GM12878 (cell line): ENCODE measurements around the gene PRSS16. TPM values are rescaled to one million over a fixed set of nuclear protein-coding genes. Genes with fewer than 3 reads are reported as not detected.
"Not testable (repeated sequence)": the region's sequence is repeated elsewhere in the genome, so short reads cannot be mapped to it uniquely, and the experiment has no call there.

Source experiments
- ATAC-seq: fragments of 200-7000 bp; cut with Tn5 transposase; 3 replicates; pipeline ENCODE4 v1.9.1; 2020; ENCODE audit warnings: mild to moderate bottlenecking, moderate library complexity
- BruUV-seq: library from RNA; stranded (reverse); fragments of 400-500 nt; replicated peaks from 2 replicates; lab custom pipeline; 2021; lab: Mats Ljungman, UMichigan
- CTCF ChIA-PET: fragments of 300-600 bp; sonication (Branson Sonifier 250); formaldehyde crosslinking; extraction: SDS; loops from one replicate; lab custom pipeline; 2021; ENCODE audit warnings: inconsistent platforms; lab: Yijun Ruan, JAX
- POLR2A ChIA-PET: fragments of 350-600 bp; formaldehyde crosslinking; extraction: SDS; loops from one replicate; lab custom pipeline; 2021; ENCODE audit warnings: inconsistent platforms; lab: Charles Lee
- RAD21 ChIA-PET: fragments of 300-600 bp; sonication (Branson Sonifier 250); formaldehyde crosslinking; loops from one replicate; lab custom pipeline; 2023; ENCODE audit warnings: antibody characterized with exemption; ENCODE audit not compliant: unreplicated experiment; lab: Charles Lee
- SMC1A ChIA-PET: fragments of 300-600 bp; sonication (Branson Sonifier 250); formaldehyde crosslinking; loops from one replicate; lab custom pipeline; 2023; ENCODE audit not compliant: unreplicated experiment, uncharacterized antibody; lab: Charles Lee
- DNase-seq: peaks from one replicate; pipeline ENCODE4 v3.0.0-alpha.2; 2011; ENCODE audit warnings: low read depth, low spot score
- FAIRE-seq: peaks from 3 replicates; lab custom pipeline; 2011; peaks lifted over from hg19 to GRCh38; lab: Jason Lieb, UNC
- H2AFZ ChIP-seq: 2 replicates; pipeline ENCODE4 v1.6.0; 2011; ENCODE audit warnings: low read depth, low read length, control low read depth; ENCODE audit not compliant: control insufficient read depth
- H3K27ac ChIP-seq: 2 replicates; pipeline ENCODE4 v1.5.1; 2011; ENCODE audit warnings: control low read depth; ENCODE audit not compliant: control insufficient read depth, insufficient read depth
- H3K27me3 ChIP-seq, 2 experiments: replicated peaks in 1 of 2; 2 replicates each; pipeline versions ENCODE4 v1.6.0 to v1.6.1; 2011; ENCODE audit warnings: low read length in 1 of 2; ENCODE audit not compliant: control insufficient read depth in 2 of 2, insufficient read depth in 2 of 2
- H3K36me3 ChIP-seq, 2 experiments: 2 replicates each; pipeline ENCODE4 v1.5.1; 2011; ENCODE audit warnings: low read length in 1 of 2; ENCODE audit not compliant: control insufficient read depth in 2 of 2, insufficient read depth in 2 of 2
- H3K4me1 ChIP-seq: 2 replicates; pipeline ENCODE4 v1.6.1; 2011; ENCODE audit warnings: mild to moderate bottlenecking, low read length, moderate library complexity, mixed read lengths; ENCODE audit not compliant: control insufficient read depth, insufficient read depth
- H3K4me2 ChIP-seq: 2 replicates; pipeline ENCODE4 v1.6.0; 2011; ENCODE audit warnings: control low read depth; ENCODE audit not compliant: control insufficient read depth, insufficient read depth
- H3K4me3 ChIP-seq: fragments of 200-600 bp; sonication (generic); 2 replicates; pipeline ENCODE4 v1.5.1; 2016
- H3K79me2 ChIP-seq: 2 replicates; pipeline ENCODE4 v1.6.0; 2011; ENCODE audit warnings: low read length; ENCODE audit not compliant: control insufficient read depth, insufficient read depth
- H3K9ac ChIP-seq: 2 replicates; pipeline ENCODE4 v1.8.0; 2011; ENCODE audit warnings: low read length, control low read depth, mixed read lengths; ENCODE audit not compliant: control insufficient read depth, insufficient read depth
- H3K9me3 ChIP-seq: replicated peaks from 3 replicates; pipeline ENCODE4 v1.5.1; 2011; ENCODE audit warnings: mild to moderate bottlenecking, low read length; ENCODE audit not compliant: control insufficient read depth, insufficient read depth
- H4K20me1 ChIP-seq: 2 replicates; pipeline ENCODE4 v1.6.0; 2011; ENCODE audit not compliant: control insufficient read depth, insufficient read depth
- CBX5 ChIP-seq: sonication (generic); IDR thresholded peaks from 2 replicates; pipeline ENCODE4 v1.6.1; 2016; ENCODE audit warnings: low read depth, moderate library complexity, mild to moderate bottlenecking, inconsistent platforms
- IRF4 ChIP-seq: IDR thresholded peaks from 2 replicates; pipeline ENCODE4 v1.6.1; 2011; ENCODE audit warnings: low read depth, low read length
- KAT2A ChIP-seq: conservative IDR thresholded peaks from 2 replicates; pipeline ENCODE4 v1.6.1; 2011; ENCODE audit warnings: low read depth, low read length; ENCODE audit not compliant: control insufficient read depth
- MEF2A ChIP-seq: IDR thresholded peaks from 2 replicates; pipeline ENCODE4 v1.6.1; 2011; ENCODE audit warnings: low read depth, mild to moderate bottlenecking, low read length, moderate library complexity; ENCODE audit not compliant: insufficient read depth
- MXI1 ChIP-seq: fragments of 150-350 bp; IDR thresholded peaks from 2 replicates; pipeline ENCODE4 v1.6.1; 2011; ENCODE audit warnings: low read depth, mild to moderate bottlenecking, inconsistent platforms, low read length, improper control_type of control experiment
- NFXL1 ChIP-seq: fragments of 450-650 bp; IDR thresholded peaks from 2 replicates; pipeline ENCODE4 v1.6.1; 2017; ENCODE audit warnings: antibody characterized with exemption, mild to moderate bottlenecking, borderline replicate concordance
- NR2C1 ChIP-seq: fragments of 450-650 bp; IDR thresholded peaks from 2 replicates; pipeline ENCODE4 v1.6.1; 2017; ENCODE audit warnings: antibody characterized with exemption, mild to moderate bottlenecking, moderate library complexity
- POLR2AphosphoS2 ChIP-seq: IDR thresholded peaks from 2 replicates; pipeline ENCODE4 v1.6.1; 2011; ENCODE audit warnings: low read depth, mild to moderate bottlenecking, low read length, improper control_type of control experiment, moderate library complexity
- SMC3 ChIP-seq: IDR thresholded peaks from 2 replicates; pipeline ENCODE4 v1.6.1; 2011; ENCODE audit warnings: low read length, improper control_type of control experiment, borderline replicate concordance
- SP1 ChIP-seq: IDR thresholded peaks from one replicate; pipeline ENCODE4 v1.6.1; 2011; ENCODE audit warnings: low read depth, low read length
- SUZ12 ChIP-seq: fragments of 200-600 bp; sonication (generic); IDR thresholded peaks from one replicate; pipeline ENCODE4 v1.6.1; 2018; ENCODE audit warnings: antibody characterized with exemption, mild to moderate bottlenecking; ENCODE audit not compliant: unreplicated experiment
- ZNF274 ChIP-seq: IDR thresholded peaks from one replicate; pipeline ENCODE4 v1.8.0; 2011; ENCODE audit not compliant: insufficient read length, insufficient read depth
- WGBS: methylation state at CpG from one replicate; pipeline ENCODE4 v1.1.6; 2016; ENCODE audit warnings: low lambda C conversion rate; ENCODE audit not compliant: insufficient replicate concordance, insufficient coverage; ENCODE audit errors: missing lambda C conversion rate; 5-methylcytosine and 5-hydroxymethylcytosine counted together
- in situ Hi-C: fragments of 300-500 bp; cut with MboI; formaldehyde crosslinking; loops from 9 replicates; pipeline ENCODE4 v1.14.3; 2018; ENCODE audit warnings: mixed read lengths
- intact Hi-C: fragments of 100-400 bp; cut with micrococcal nuclease; formaldehyde crosslinking; loops from one replicate; pipeline ENCODE4 v1.14.2; 2022; ENCODE audit not compliant: unreplicated experiment
- polyA plus RNA-seq, 11 experiments: library from polyadenylated mRNA; depleted of rRNA in 4 of 11; unstranded in 6 of 11; stranded (reverse) in 5 of 11; fragments of >200 nt; fragmentation: Nextera tagmentation in 4 of 11; fragmentation: Illumina TruSeq in 1 of 11; extraction: Ambion mirVana in 4 of 11; extraction: Trizol in 1 of 11; gene quantifications; 1 replicate in 1 of 11; 2 replicates in 10 of 11; pipeline versions ENCODE4 v1.2.1 to v1.2.3, GENCODE V29; 2011 to 2016; ENCODE audit warnings: inconsistent platforms in 2 of 11, missing spikeins in 2 of 11, low read depth in 1 of 11
- total RNA-seq, 4 experiments: library from RNA; depleted of rRNA in 3 of 4; stranded (reverse); fragments of >200 nt in 3 of 4; fragmentation: Illumina TruSeq in 1 of 4; extraction: Trizol in 1 of 4; gene quantifications; 2 replicates each; pipeline versions ENCODE4 v1.2.1 to v1.2.3, GENCODE V29; 2013 to 2021
- TF ChIP-seq, protein P1 (sequence below): fragments of 450-650 bp; IDR thresholded peaks from 2 replicates; pipeline ENCODE4 v1.6.1; 2017; ENCODE audit warnings: low read depth, mild to moderate bottlenecking, moderate library complexity

Gene PRSS16
- total and polyA plus RNA-seq, 10 of the 15 experiments (the other 5 are each of a cell fraction or from before 2014, with no cell fraction given), result 2.1 to 12.8 (median 6.6) TPM

DNA sequence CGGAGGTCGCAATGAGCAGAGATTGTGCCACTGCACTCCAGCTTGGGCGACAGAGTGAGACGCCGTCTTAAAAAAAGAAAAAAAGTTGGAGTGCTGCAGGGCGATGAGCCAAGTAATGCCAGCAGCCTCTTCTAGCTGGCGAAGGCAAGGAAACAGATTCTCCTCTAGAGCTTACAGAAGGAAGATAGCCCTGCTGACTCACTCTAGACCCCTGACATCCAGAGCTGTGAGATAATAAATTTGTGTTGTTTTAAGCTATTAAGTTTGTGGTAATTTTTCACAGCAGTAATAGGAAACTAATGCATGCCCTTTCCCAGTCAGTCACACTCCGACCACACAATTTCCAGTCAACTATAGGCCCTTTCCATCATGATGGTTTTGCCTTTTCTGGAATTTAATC, 16.4 kb downstream of the PRSS16 start:
- CTCF ChIA-PET, result no interaction called here
- DNase-seq (no peak), FAIRE-seq (no peak)
- Histone ChIP-seq H3K27me3 (no peaks in the 10 kb centered on the region; a peak in 1 of 4 replicates), H4K20me1 (no peaks in the 10 kb centered on the region), H3K4me3 (no peak overlapping the region), H3K4me2 (no peak overlapping the region)
- TF ChIP-seq NFXL1 (no peak), MXI1 (no peak), SMC3 (no peak), SP1 (no peak), SUZ12 (no peak), ZNF274 (no peak), MEF2A (no peak), NR2C1 (no peak), IRF4 (no peak), POLR2AphosphoS2 (no peak), CBX5 (no peak), KAT2A (no peak)
- TF ChIP-seq, protein P1, sequence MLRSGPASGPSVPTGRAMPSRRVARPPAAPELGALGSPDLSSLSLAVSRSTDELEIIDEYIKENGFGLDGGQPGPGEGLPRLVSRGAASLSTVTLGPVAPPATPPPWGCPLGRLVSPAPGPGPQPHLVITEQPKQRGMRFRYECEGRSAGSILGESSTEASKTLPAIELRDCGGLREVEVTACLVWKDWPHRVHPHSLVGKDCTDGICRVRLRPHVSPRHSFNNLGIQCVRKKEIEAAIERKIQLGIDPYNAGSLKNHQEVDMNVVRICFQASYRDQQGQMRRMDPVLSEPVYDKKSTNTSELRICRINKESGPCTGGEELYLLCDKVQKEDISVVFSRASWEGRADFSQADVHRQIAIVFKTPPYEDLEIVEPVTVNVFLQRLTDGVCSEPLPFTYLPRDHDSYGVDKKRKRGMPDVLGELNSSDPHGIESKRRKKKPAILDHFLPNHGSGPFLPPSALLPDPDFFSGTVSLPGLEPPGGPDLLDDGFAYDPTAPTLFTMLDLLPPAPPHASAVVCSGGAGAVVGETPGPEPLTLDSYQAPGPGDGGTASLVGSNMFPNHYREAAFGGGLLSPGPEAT, result no peak
- TF ChIP-seq, all 136 proteins: peak for 0
- Histone ChIP-seq H3K9ac (no peak overlapping the region), H3K27ac (no peak overlapping the region), H3K36me3 (no peaks in the 10 kb centered on the region), H3K4me1 (no peaks in the 10 kb centered on the region), H3K79me2 (no peaks in the 10 kb centered on the region), H3K9me3 (no peaks in the 10 kb centered on the region; the same call in 2 of the 3 replicates), H2AFZ (no peak overlapping the region)
- intact Hi-C loops (no loop called here), in situ Hi-C loops (no loop called here)
- ChIA-PET POLR2A (no interaction called here), SMC1A (interaction anchor here (1.9 kb wide), 1 partner anchor 11 kb away, joined by 5 read pairs; no protein-coding TSS in a partner anchor), RAD21 (interaction anchor here (1.6 kb wide), 1 partner anchor 216 kb away, joined by 3 read pairs; no protein-coding TSS in a partner anchor)
- BruUV-seq, result no TSS peak
- 80% methylated on average over 8 of the region's 8 CpGs for WGBS
- no peak for ATAC-seq

DNA sequence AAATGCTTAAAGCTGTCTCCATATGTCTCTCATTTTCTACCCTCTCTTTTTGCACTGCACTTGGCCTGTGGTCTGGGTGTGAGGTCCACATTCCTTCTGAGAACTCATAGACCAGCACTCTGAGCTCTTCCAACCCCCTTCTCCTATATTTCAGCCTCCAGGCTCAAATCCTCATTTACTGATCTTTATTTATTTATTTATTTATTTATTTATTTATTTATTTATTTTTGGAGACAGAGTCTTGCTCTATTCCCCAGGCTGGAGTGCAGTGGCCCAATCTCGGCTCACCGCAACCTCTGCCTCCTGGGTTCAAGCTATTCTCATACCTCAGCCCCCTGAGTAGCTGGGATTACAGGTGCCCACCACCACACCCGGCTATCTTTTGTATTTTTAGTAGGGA, 19.5 kb downstream of the PRSS16 start:
- POLR2A ChIA-PET, BruUV-seq, H2AFZ ChIP-seq, RAD21 ChIA-PET, H3K79me2 ChIP-seq, H3K9me3 ChIP-seq, FAIRE-seq, H3K4me2 ChIP-seq, H3K36me3 ChIP-seq, in situ Hi-C loops, H3K4me1 ChIP-seq, H3K27ac ChIP-seq, H3K4me3 ChIP-seq, SMC1A ChIA-PET, H3K27me3 ChIP-seq, H4K20me1 ChIP-seq, ATAC-seq, H3K9ac ChIP-seq, DNase-seq, intact Hi-C loops, CTCF ChIA-PET: not testable (repeated sequence)
- WGBS, result 64% methylated on average over 3 of the region's 3 CpGs
